GM12875 (cell line): ENCODE measurements around the gene SPATC1L.

Experiments
- H3K4me3 ChIP-seq: one replicate; pipeline ENCODE4 v1.5.1; 2011; ENCODE audit warnings: low read depth, low read length, control low read depth
- TF ChIP-seq, protein P1 (sequence below): IDR thresholded peaks from 2 replicates; pipeline ENCODE4 v1.5.1; 2011; ENCODE audit warnings: low read depth, mild to moderate bottlenecking, control low read depth, inconsistent platforms, low read length, moderate library complexity, borderline replicate concordance; ENCODE audit not compliant: insufficient read depth

SPATC1L gene

DNA sequence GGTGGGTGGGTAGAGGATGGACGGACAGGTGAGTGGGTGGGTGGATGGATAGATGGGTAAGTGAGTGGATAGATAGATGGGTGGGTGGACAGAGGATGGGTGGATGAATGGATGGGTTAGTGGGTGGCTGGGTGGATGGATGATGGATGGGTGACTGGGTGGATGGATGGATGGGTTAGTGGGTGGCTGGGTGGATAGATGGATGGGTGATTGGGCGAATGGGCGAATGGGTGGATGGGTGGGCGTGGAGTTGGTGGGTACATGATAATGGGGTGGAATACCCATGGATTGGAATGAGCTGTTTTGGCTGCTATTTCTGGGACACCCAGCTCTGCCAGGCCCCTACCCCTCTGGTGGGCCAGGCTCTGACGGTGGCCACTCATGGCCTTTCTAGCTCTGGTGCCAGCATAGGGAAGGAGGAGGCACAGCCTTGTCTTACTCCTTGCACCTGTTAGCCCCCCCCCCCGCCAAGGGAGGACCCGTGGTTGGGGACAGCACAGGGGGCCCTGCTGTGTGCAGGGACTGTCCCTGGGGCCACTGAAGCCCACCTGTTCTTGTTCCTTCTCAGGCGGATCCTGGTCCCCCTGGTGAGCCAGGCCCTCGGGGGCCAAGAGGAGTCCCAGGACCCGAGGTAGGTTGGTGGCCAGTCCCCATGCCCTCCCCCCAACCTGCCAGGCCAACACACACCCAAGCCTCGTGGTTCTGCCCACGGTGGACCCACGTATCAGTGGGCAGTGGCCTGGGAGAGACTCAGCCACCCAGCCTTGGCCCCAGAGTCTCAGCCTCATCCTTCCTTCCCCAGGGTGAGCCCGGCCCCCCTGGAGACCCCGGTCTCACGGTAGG lies 60.0 kb downstream of the SPATC1L start:
- TF ChIP-seq, protein P1, sequence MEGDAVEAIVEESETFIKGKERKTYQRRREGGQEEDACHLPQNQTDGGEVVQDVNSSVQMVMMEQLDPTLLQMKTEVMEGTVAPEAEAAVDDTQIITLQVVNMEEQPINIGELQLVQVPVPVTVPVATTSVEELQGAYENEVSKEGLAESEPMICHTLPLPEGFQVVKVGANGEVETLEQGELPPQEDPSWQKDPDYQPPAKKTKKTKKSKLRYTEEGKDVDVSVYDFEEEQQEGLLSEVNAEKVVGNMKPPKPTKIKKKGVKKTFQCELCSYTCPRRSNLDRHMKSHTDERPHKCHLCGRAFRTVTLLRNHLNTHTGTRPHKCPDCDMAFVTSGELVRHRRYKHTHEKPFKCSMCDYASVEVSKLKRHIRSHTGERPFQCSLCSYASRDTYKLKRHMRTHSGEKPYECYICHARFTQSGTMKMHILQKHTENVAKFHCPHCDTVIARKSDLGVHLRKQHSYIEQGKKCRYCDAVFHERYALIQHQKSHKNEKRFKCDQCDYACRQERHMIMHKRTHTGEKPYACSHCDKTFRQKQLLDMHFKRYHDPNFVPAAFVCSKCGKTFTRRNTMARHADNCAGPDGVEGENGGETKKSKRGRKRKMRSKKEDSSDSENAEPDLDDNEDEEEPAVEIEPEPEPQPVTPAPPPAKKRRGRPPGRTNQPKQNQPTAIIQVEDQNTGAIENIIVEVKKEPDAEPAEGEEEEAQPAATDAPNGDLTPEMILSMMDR = no peak
- no peak overlapping the region for H3K4me3 ChIP-seq

DNA sequence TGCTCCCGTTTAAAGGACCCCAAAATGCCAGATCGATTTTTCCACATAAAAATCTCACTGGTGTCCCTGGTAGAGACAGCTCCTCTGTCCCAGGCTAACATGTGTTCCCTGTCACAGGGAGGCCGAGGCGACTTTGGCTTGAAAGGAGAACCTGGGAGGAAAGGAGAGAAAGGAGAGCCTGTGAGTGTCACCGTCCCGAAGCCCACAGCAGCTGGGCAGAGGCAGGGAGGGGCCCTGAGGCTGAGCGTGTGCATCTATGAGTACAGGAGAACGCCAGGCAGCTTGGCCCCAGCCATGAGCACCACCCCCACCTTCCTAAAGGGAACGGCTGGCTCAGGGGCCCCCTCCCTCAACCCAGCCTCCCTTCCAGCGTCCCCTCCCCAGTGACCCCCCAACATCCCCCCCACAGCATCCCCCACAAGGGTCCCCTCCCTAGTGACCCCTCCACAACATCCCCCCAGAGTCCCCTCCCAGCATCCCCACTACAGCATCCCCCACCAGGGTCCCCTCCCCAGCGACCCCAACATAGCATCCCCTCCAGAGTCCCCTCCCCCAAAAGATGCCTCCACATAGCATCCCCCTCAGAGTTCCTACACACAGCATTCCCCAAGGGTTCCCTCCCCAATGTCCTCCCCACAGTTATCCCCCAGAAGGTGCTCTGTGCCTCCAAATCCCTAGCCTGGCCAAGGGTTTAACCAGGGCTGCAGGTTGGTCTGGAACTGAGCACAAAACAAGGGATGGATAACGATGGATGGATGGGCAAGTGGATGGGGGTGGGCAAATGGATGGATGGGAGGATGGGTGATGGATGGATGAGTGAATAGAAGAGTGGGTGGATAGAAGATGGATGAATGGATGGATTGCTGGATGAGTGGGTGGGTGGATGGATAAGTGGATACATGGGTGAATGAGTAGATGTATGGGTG lies 61.2 kb downstream of the SPATC1L start:
- TF ChIP-seq, protein P1 = no peak
- H3K4me3 ChIP-seq = no peak overlapping the region

DNA sequence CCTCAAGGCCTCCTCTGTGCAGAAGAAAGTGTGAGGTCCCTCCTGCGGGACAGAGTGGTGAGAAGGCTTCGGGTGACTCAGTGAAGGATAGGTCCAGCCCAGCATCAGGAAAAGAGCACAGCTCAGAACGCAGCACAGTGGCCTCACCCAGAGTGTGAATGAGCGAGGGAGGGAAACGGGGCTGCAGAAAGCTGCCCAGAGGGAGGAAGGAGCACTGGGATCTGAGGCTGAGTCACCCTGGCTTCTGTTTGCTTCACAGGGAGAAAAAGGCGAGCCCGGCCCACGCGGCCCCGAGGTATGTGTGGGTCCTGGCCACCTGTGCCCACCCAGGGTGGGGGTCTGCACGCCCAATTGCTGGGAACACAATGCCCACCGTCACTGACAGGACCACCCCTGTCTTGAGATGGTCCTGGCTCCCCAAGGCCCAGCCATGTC lies 62.0 kb downstream of the SPATC1L start:
- no peak overlapping the region for H3K4me3 ChIP-seq
- TF ChIP-seq, protein P1 = no peak

DNA sequence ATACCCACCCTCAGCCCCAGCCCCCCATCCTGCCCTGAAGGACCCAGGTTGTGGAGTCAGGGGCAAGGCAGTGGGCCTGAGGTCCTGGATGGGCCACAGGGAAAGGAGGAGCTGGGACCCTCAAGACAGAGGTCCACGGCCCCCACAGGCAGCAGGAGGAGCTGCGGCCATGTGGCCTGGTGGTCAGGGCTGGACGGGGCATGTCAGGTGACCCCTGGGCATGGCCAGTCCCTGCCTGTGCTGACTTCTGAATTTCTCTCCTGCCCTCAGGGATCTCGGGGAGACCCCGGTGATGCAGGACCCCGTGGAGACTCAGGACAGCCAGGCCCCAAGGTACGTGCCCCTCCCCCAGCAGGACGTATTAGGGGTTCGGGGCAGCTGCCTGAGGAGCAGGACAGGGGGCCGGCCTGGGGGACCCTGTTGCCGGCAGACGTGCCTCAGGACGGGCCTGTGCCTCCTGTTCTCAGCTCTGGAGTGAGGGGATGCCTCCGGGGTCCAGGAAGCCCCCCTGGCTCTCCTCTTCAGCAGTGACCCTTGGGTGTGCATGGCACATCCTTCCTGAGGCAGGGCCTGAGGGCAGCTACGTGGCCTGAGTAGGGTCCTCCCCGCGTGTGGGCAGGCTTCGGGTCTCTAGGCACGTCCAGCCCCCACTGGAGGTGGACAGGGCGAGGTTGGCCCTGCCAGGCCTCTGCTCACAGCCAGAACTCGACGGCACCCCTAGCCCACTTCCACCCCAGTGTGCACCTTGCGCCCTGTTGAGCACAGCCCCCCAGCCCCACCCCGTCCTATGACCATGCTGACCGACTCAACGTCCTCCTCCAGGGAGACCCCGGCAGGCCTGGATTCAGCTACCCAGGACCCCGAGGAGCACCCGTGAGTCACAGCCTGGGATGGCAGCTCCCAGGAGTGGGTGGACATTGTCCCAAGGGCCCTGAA lies 62.7 kb downstream of the SPATC1L start:
- H3K4me3 ChIP-seq = no peak overlapping the region
- TF ChIP-seq, protein P1 = no peak

DNA sequence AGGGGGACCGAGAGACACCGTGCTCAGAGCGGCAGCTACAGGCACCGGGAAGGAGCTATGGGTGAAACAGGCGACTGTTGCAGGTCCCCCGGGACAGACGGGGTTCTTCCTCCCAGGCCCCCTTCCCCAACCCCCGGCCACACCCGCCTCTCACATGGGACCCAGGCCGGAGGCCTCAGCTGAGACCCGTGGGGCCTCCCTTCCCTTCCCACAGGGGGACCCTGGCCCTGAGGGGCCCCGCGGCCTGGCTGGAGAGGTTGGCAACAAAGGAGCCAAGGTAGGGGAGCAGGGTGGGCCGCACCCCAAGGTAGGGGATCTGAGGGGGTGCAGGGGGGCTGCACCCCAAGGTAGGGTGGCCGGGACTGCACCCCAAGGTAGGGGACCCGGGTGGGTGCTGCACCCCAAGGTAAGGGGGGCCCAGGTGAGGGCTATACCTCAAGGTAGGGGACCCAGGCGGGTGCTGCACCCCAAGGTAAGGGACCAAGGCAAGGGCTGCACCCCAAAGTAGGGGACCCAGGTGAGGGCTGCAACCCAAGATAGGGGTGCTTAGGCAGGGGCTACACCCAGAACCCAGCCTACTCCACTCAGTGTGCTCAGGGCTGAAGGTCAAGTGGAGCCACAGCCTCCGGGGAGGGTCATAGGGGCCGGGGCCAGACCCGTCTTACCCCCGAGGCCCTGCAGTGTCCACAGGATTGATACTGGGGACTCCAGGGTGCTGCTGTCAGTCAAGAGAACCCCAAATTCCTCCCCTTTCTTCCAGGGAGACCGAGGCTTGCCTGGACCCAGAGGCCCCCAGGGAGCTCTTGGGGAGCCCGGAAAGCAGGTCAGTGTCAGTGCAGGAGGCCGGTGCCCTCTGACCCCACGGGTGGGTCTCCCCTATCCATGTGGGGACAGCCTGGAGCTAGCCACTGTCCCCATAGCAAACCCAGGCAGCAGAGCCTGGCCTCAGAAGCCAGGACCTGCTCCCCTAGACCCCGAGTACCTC lies 63.7 kb downstream of the SPATC1L start:
- TF ChIP-seq, protein P1 = no peak
- H3K4me3 ChIP-seq = no peak overlapping the region
